Renal cortex interstitium (tissue), 3 donors: ENCODE data around the gene PRDX3. TPM values are rescaled to one million over a fixed set of nuclear protein-coding genes. Genes with fewer than 3 reads are reported as not detected.

Experiments used
- polyA plus RNA-seq, 3 donors: library from polyadenylated mRNA; unstranded; fragments of 120-200 nt; gene quantifications; one replicate each; pipeline ENCODE4 v1.2.1, GENCODE V29; 2013; ENCODE audit not compliant: insufficient read length in 3 of 3

The PRDX3 gene
- polyA plus RNA-seq, 3 donors, result 257 to 303 (median 270) TPM

Other genes with a start within 250 kb of the PRDX3 start
- gene NANOS1, start 149.1 kb downstream of the PRDX3 start, polyA plus RNA-seq, result 1 to 10 TPM; 3.2 to 4.8 (median 4.1) TPM
- gene EIF3A, start 98.0 kb downstream of the PRDX3 start, polyA plus RNA-seq, result 100 to 1,000 TPM; 189 to 201 (median 197) TPM
- 10 to 100 TPM; 50.6 to 77.0 (median 51.2) TPM for gene DENND10, start 74.7 kb downstream of the PRDX3 start, polyA plus RNA-seq
- 10 to 100 TPM; 28.2 to 34.2 (median 31.9) TPM for gene SFXN4, start 13.1 kb downstream of the PRDX3 start, polyA plus RNA-seq
- gene GRK5, start 28.8 kb upstream of the PRDX3 start, polyA plus RNA-seq, result 10 to 100 TPM; 16.7 to 19.1 (median 17.5) TPM